Ascending aorta (tissue), 2 donors: ENCODE measurements around the gene DRAM2. TPM values are rescaled to one million over a fixed set of nuclear protein-coding genes. Genes with fewer than 3 reads are reported as not detected.
A peak's percentile ranks its signal among the peaks of the same experiment; 100 is the strongest.

ENCODE experiments used
- DNase-seq, 2 donors: peaks; one replicate each; pipeline ENCODE4 v3.0.0-alpha.2; 2019; ENCODE audit warnings: low spot score in 2 of 2
- H3K27ac ChIP-seq, 2 donors: fragments of 200-600 bp; sonication (generic); one replicate each; pipeline ENCODE4 v1.5.1; 2016 to 2017; ENCODE audit warnings: mild to moderate bottlenecking in 1 of 2
- H3K27me3 ChIP-seq: fragments of 200-600 bp; sonication (generic); one replicate; pipeline ENCODE4 v1.5.1; 2017
- H3K36me3 ChIP-seq, 2 donors: fragments of 200-600 bp; sonication (generic); one replicate each; pipeline ENCODE4 v1.5.1; 2016
- H3K4me1 ChIP-seq, 2 donors: fragments of 200-600 bp; sonication (generic); one replicate each; pipeline ENCODE4 v1.5.1; 2016 to 2017; ENCODE audit warnings: mild to moderate bottlenecking in 1 of 2
- H3K4me3 ChIP-seq, 2 donors: fragments of 200-600 bp; sonication (generic); one replicate each; pipeline ENCODE4 v1.5.1; 2016 to 2017; ENCODE audit warnings: mild to moderate bottlenecking in 1 of 2
- H3K9me3 ChIP-seq, 2 donors: fragments of 200-600 bp; sonication (generic); one replicate each; pipeline ENCODE4 v1.5.1; 2016
- CTCF ChIP-seq, 3 experiments: fragments of 200-600 bp in 2 of 3; fragments of 450-650 bp in 1 of 3; sonication (generic) in 2 of 3; IDR thresholded peaks; one replicate each; pipeline ENCODE4 v1.5.1; 2016 to 2019; ENCODE audit warnings: antibody characterized with exemption in 3 of 3, mild to moderate bottlenecking in 1 of 3, moderate library complexity in 1 of 3
- intact Hi-C: fragments of 100-400 bp; cut with DNase I; formaldehyde crosslinking; loops from one replicate; pipeline ENCODE4 v1.15.1; 2023
- total RNA-seq: library from RNA; depleted of rRNA; stranded (reverse); fragments of >200 nt; gene quantifications from one replicate; pipeline ENCODE4 v1.1.0, GENCODE V29; 2016

Gene DRAM2
- total RNA-seq, 1 donor from 2014 or later = 60.2 TPM

DNA sequence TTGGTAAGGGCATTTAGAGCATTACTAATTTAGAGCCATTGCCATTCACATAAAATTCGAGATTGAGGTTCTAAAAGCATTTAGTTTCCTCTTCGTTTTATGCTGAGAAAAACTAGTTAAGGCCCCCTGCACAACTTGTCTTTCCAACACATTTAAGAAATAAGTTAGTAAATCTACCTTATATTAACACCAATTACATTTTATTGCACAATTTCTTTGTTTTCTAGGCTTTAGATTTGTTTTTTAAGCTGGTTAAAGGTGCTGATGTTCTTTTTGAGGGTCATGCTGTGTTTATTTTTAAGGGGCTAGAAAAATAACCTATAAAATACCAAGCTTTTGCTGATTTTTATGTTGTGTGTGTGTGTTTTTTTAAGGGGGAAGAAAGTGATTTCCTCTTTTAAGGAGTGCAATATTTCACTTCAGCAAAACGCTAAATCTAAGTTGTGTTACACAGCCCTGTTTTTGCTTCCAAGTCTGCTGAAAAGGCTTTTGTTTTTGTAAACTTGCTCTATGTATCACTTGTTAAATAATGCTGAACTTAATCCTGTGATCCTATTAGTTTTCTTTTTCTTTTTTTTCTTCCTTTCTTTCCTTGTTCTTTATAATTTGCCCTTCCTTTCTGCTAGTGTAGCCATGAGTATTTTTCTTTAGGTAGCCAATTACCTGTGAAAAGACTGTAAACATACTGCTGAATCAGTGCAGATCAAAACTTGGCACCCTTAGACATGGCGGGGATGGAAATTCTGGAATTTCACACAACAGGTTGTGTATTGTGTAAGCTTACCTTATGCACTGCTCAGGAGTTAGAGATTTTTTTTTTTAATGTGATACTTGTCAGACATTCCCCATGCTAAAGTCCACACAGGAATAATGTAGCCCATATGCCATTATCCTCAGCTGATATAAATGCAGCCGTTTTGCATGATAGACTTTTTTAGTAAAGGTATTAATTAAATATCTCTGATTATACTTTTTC lies 1.6 kb upstream of the DRAM2 start:
- no peaks in the 10 kb centered on the region for H3K27me3 ChIP-seq
- H3K4me3 ChIP-seq = peak overlapping the region; percentile 84 to 97
- no peak for TF ChIP-seq CTCF (IDR thresholded peaks at IDR 0.05)
- no peak for DNase-seq
- no peaks in the 10 kb centered on the region for H3K9me3 ChIP-seq
- peaks cover 0 to 15% of the 10 kb centered on the region in 2 donors for H3K4me1 ChIP-seq
- H3K36me3 ChIP-seq = peaks cover 0 to 3% of the 10 kb centered on the region in 2 donors
- no peak overlapping the region for H3K27ac ChIP-seq
- intact Hi-C loops = loop anchor here (2.0 to 10.0 kb wide), 2 partner anchors 307 to 613 kb away; partner anchors contain the start of genes ATP5PB, DDX20 and WDR77

GRCh38 chr1:111140680-111140967 lies 731 bp upstream of the DRAM2 start:
- Histone ChIP-seq H3K4me1 (peaks cover 0 to 15% of the 10 kb centered on the region in 2 donors), H3K27me3 (no peaks in the 10 kb centered on the region), H3K9me3 (no peaks in the 10 kb centered on the region), H3K4me3 (peak overlapping the region; percentile 84 to 97), H3K27ac (peak overlapping the region; percentile 90 to 98), H3K36me3 (peaks cover 0 to 9% of the 10 kb centered on the region in 2 donors)
- intact Hi-C loops = loop anchor here (2.0 to 10.0 kb wide), 2 partner anchors 308 to 614 kb away; partner anchors contain the start of genes ATP5PB, DDX20 and WDR77
- no peak for DNase-seq
- no peak for TF ChIP-seq CTCF (IDR thresholded peaks at IDR 0.05)

GRCh38 chr1:111139324-111139955 lies 453 bp downstream of the DRAM2 start:
- H3K27me3 ChIP-seq = no peaks in the 10 kb centered on the region
- H3K4me3 ChIP-seq = peak overlapping the region; percentile 84 to 97
- H3K27ac ChIP-seq = peak overlapping the region; percentile 90 to 98
- no peak for TF ChIP-seq CTCF (IDR thresholded peaks at IDR 0.05)
- intact Hi-C loops = no loop called here
- DNase-seq = peak in 1 of 2 donors; percentile 66
- H3K36me3 ChIP-seq = peaks cover 6 to 9% of the 10 kb centered on the region in 2 donors
- peaks cover 0 to 15% of the 10 kb centered on the region in 2 donors for H3K4me1 ChIP-seq
- H3K9me3 ChIP-seq = no peaks in the 10 kb centered on the region

DNA sequence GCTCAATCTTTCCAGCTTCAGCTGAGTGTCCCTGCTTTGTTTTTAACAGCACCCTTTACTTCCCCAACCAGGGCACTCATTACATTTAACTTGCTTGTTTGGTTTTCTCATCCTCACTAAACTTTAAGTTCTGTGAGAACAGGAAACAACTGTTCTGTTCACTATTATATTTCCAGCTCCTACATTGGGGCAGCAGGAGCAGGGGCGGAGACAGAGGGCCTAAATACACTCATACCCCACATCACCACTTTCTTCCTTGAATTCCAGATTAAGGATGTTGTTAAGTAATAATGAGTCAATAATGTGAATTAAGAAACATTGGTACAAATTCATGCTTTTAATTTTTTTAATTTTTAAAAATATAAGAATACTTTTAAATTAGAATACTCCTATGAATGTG lies 6.0 kb downstream of the DRAM2 start:
- no peaks in the 10 kb centered on the region for H3K4me1 ChIP-seq
- TF ChIP-seq CTCF (IDR thresholded peaks at IDR 0.05) = no peak

GRCh38 chr1:111131693-111132092 lies 8.2 kb downstream of the DRAM2 start:
- DNase-seq = no peak
- H3K36me3 ChIP-seq = peaks cover 13 to 22% of the 10 kb centered on the region in 2 donors
- no peak overlapping the region for H3K27ac ChIP-seq
- no peaks in the 10 kb centered on the region for H3K27me3 ChIP-seq
- intact Hi-C loops = no loop called here
- TF ChIP-seq CTCF (IDR thresholded peaks at IDR 0.05) = no peak
- no peak overlapping the region for H3K4me3 ChIP-seq
- H3K9me3 ChIP-seq = no peaks in the 10 kb centered on the region
- H3K4me1 ChIP-seq = no peaks in the 10 kb centered on the region

More for the DNA sequence above, 6.0 kb downstream of the DRAM2 start:
- H3K27me3 ChIP-seq = no peaks in the 10 kb centered on the region
- H3K36me3 ChIP-seq = peaks cover 11 to 15% of the 10 kb centered on the region in 2 donors
- DNase-seq = no peak
- no peak overlapping the region for H3K27ac ChIP-seq
- intact Hi-C loops = no loop called here
- H3K9me3 ChIP-seq = no peaks in the 10 kb centered on the region
- no peak overlapping the region for H3K4me3 ChIP-seq
